Measurements from ENCODE around the gene FGA.

DNA sequence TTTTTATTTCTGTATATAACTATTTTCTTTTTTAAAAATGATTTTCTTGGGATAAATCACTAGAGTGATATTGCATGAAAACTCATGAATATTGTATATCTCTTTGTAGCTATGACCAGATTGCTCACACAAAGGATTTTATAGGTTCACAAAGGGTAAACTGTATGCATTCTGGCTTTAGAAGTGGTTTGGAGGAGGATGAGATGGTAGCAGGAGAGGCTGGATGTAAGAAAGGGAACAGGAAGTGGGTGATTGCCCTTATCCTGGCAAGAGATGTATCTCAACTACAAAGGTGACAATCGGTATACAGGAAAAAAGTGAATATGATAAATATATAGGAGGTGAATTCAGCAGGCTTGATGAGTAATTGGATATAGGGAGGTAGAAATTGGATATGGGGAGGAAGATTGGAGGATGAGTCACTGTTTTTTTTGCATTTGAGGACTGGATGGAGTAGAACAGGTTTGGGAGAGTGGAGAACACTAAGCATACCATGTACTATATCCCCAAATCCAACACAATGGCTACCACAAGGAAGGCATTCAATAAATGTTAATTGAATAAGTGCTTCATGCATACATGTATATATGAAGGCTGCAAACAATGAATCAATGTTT, 12.0 kb upstream of the FGA start:
- no peak for TF ChIP-seq EZH2 (IDR thresholded peaks at IDR 0.05; ENCODE audit: low read depth)
- TF ChIP-seq, protein P1, sequence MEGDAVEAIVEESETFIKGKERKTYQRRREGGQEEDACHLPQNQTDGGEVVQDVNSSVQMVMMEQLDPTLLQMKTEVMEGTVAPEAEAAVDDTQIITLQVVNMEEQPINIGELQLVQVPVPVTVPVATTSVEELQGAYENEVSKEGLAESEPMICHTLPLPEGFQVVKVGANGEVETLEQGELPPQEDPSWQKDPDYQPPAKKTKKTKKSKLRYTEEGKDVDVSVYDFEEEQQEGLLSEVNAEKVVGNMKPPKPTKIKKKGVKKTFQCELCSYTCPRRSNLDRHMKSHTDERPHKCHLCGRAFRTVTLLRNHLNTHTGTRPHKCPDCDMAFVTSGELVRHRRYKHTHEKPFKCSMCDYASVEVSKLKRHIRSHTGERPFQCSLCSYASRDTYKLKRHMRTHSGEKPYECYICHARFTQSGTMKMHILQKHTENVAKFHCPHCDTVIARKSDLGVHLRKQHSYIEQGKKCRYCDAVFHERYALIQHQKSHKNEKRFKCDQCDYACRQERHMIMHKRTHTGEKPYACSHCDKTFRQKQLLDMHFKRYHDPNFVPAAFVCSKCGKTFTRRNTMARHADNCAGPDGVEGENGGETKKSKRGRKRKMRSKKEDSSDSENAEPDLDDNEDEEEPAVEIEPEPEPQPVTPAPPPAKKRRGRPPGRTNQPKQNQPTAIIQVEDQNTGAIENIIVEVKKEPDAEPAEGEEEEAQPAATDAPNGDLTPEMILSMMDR (conservative IDR thresholded peaks at IDR 0.05) = no peak
